Activated naive CD8-positive, alpha-beta T cell treated with anti-CD3 and anti-CD28 coated beads, Interleukin-2, amount 50 U/mL, for 16 hours (primary cell): ENCODE measurements around the gene P3H4.
"Not testable (repeated sequence)": the region's sequence is repeated elsewhere in the genome, so short reads cannot be mapped to it uniquely, and the experiment has no call there.

Experiments used
- DNase-seq: peaks from one replicate; pipeline ENCODE4 v3.0.0-alpha.2; 2020; ENCODE audit warnings: low read depth, low spot score

Gene P3H4

GRCh38 chr17:41811549-41812380 is at the start of gene P3H4:
P3H4 (minus strand) TSS chr17:41811949; CDS start chr17:41811915, 34 bp downstream.
- DNase-seq: peak; percentile 25

- no peak for DNase-seq
Measured at GRCh38 chr17:41860254-41860931, 48.6 kb upstream of the P3H4 start.

GRCh38 chr17:41851382-41851781 is 39.6 kb upstream of the P3H4 start:
- DNase-seq: not testable (repeated sequence)

GRCh38 chr17:41849251-41849990 is 37.7 kb upstream of the P3H4 start:
- no peak for DNase-seq

- no peak for DNase-seq
Measured at GRCh38 chr17:41848788-41849187, 37.0 kb upstream of the P3H4 start.

- DNase-seq: no peak
Measured at GRCh38 chr17:41844971-41845370, 33.2 kb upstream of the P3H4 start.

GRCh38 chr17:41840781-41841180 is 29.0 kb upstream of the P3H4 start:
- DNase-seq: not testable (repeated sequence)

GRCh38 chr17:41839448-41839847 is 27.7 kb upstream of the P3H4 start:
- not testable (repeated sequence) for DNase-seq

GRCh38 chr17:41837761-41838538 is 26.2 kb upstream of the P3H4 start, which contains the start of gene KLHL10:
KLHL10 (plus strand) TSS chr17:41837825; CDS start chr17:41837933, 108 bp downstream.
- DNase-seq: no peak

- no peak for DNase-seq
Measured at GRCh38 chr17:41836550-41837196, 24.9 kb upstream of the P3H4 start.

GRCh38 chr17:41835800-41836549 is 24.2 kb upstream of the P3H4 start, which contains the start of gene NT5C3B:
NT5C3B (minus strand) TSS chr17:41836232; CDS start chr17:41836193, 39 bp downstream.
- DNase-seq: no peak

- DNase-seq: no peak
Measured at GRCh38 chr17:41835214-41835799, 23.6 kb upstream of the P3H4 start.

GRCh38 chr17:41829961-41830360 is 18.2 kb upstream of the P3H4 start:
- not testable (repeated sequence) for DNase-seq

- DNase-seq: no peak
Measured at GRCh38 chr17:41825175-41825845, 13.6 kb upstream of the P3H4 start.

- no peak for DNase-seq
Measured at GRCh38 chr17:41824086-41824485, 12.3 kb upstream of the P3H4 start.

- no peak for DNase-seq
Measured at GRCh38 chr17:41823580-41823979, 11.8 kb upstream of the P3H4 start.

- DNase-seq: no peak
Measured at GRCh38 chr17:41823141-41823524, 11.4 kb upstream of the P3H4 start.

- no peak for DNase-seq
Measured at GRCh38 chr17:41822216-41823140, 10.7 kb upstream of the P3H4 start.
